HG03280 (cell line): Measurements from ENCODE around the gene CTTNBP2.

Experiments used
- ATAC-seq: cut with Tn5 transposase; IDR thresholded peaks from one replicate; pipeline ENCODE4 v1.9.1; 2021; ENCODE audit warnings: mild to moderate bottlenecking, moderate library complexity; ENCODE audit not compliant: unreplicated experiment

The CTTNBP2 gene

DNA sequence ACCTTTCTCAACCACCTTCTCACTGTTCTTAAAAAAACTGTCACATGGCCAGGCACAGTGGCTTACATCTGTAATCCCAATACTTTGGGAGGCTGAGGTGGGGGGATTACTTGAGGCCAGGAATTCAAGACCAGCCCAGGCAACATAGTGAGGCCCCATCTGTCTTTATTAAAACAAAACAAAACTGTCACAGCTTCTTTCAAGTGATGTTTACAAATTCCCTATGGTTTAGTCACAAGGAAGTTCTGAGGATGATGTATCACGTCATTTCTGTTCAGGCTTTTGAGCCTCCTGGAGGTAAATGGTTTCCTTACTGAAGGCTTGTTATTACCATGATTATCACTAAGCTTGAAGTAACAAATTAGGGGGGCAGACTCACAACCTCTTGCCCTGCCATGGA is 207.2 kb downstream of the CTTNBP2 start:
- no peak for ATAC-seq

- no peak for ATAC-seq
Observed at GRCh38 chr7:117665368-117665767, 207.9 kb downstream of the CTTNBP2 start.

- no peak for ATAC-seq
Observed at GRCh38 chr7:117664047-117664446, 209.2 kb downstream of the CTTNBP2 start.

DNA sequence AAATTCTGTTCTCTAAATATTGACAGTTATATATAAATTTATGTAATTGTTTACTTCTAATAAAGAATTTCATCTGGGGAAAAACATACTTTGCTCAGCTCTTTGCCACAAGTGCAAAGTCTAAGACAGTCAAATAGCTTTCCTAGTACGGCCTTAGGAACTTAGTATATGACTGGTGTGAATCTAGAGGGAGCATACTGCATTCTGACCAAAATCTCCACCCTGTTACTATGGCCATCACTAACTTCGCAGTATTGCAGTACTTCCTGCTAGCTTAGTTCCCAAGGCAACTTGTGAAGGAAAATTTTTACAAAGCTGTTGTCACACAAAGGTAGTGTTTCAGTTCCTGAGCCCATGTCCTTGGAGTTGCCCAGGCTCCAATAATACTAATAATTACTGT is 211.9 kb downstream of the CTTNBP2 start:
- no peak for ATAC-seq
